GM19324 (cell line): ENCODE measurements around the gene NDST1.

Experiments
- ATAC-seq: cut with Tn5 transposase; IDR thresholded peaks from one replicate; pipeline ENCODE4 v1.9.1; 2021; ENCODE audit warnings: mild to moderate bottlenecking, moderate library complexity; ENCODE audit not compliant: unreplicated experiment, low FRiP score

Gene NDST1

GRCh38 chr5:150521939-150522503 is 14.1 kb downstream of the NDST1 start:
- no peak for ATAC-seq

- no peak for ATAC-seq
Measured at GRCh38 chr5:150522504-150523414, 14.8 kb downstream of the NDST1 start.

GRCh38 chr5:150523472-150524350 is 15.8 kb downstream of the NDST1 start:
- ATAC-seq, result no peak

- no peak for ATAC-seq
Measured at GRCh38 chr5:150525163-150525562, 17.2 kb downstream of the NDST1 start.

GRCh38 chr5:150525781-150526180 is 17.9 kb downstream of the NDST1 start:
- ATAC-seq, result no peak

GRCh38 chr5:150527038-150527437 is 19.1 kb downstream of the NDST1 start:
- no peak for ATAC-seq

GRCh38 chr5:150527808-150528207 is 19.9 kb downstream of the NDST1 start:
- ATAC-seq, result no peak

GRCh38 chr5:150528924-150529546 is 21.1 kb downstream of the NDST1 start:
- ATAC-seq, result no peak

GRCh38 chr5:150529555-150529954 is 21.6 kb downstream of the NDST1 start:
- no peak for ATAC-seq

GRCh38 chr5:150530423-150530822 is 22.5 kb downstream of the NDST1 start:
- ATAC-seq, result no peak

- ATAC-seq, result no peak
Measured at GRCh38 chr5:150530951-150531588, 23.1 kb downstream of the NDST1 start.

- no peak for ATAC-seq
Measured at GRCh38 chr5:150531686-150532085, 23.8 kb downstream of the NDST1 start.

GRCh38 chr5:150532151-150532550 is 24.2 kb downstream of the NDST1 start:
- no peak for ATAC-seq

GRCh38 chr5:150532996-150533395 is 25.1 kb downstream of the NDST1 start:
- no peak for ATAC-seq

GRCh38 chr5:150534811-150535210 is 26.9 kb downstream of the NDST1 start:
- no peak for ATAC-seq

GRCh38 chr5:150535611-150536010 is 27.7 kb downstream of the NDST1 start:
- ATAC-seq, result no peak

GRCh38 chr5:150538007-150538917 is 30.3 kb downstream of the NDST1 start:
- no peak for ATAC-seq

- ATAC-seq, result no peak
Measured at GRCh38 chr5:150539206-150539605, 31.3 kb downstream of the NDST1 start.

- ATAC-seq, result no peak
Measured at GRCh38 chr5:150540042-150540441, 32.1 kb downstream of the NDST1 start.
